ENCODE measurements around the gene CACNB3. TPM values are rescaled to one million over a fixed set of nuclear protein-coding genes. Genes with fewer than 3 reads are reported as not detected.

CACNB3 gene
- total RNA-seq (ENCODE audit: low replicate concordance), result 56.3 and 57.0 TPM in 2 replicates
- long read RNA-seq, partial matches to known transcripts, result 6 of 8 reads
- long read RNA-seq, other reads (novel, unspliced or antisense), result 2 of 8 reads

GRCh38 chr12:48817873-48818830, at the start of gene CACNB3:
TSS of gene CACNB3 (plus strand) at chr12:48818496. CDS start at chr12:48818930, 434 bp downstream.
- H3K27me3 Mint-ChIP-seq, result no peaks in the 10 kb centered on the region
- no peaks in the 10 kb centered on the region for H3K9me3 Mint-ChIP-seq
- peak within 1 kb of the TSS; percentile 98 for H3K4me3 Mint-ChIP-seq
- H3K4me1 Mint-ChIP-seq (ENCODE audit: unreplicated experiment), result peaks cover 25% of the 10 kb centered on the region
- no peaks in the 10 kb centered on the region for H3K36me3 Mint-ChIP-seq
- H3K27ac Mint-ChIP-seq, result peak within 1 kb of the TSS; percentile 73
- peak; percentile 86 for DNase-seq (ENCODE audit: extremely low spot score, unreplicated experiment)
- no peak for TF ChIP-seq CTCF (conservative IDR thresholded peaks at IDR 0.05)

GRCh38 chr12:48768736-48769135, 49.6 kb upstream of the CACNB3 start:
- Mint-ChIP-seq H3K9me3 (no peaks in the 10 kb centered on the region), H3K27ac (no peak overlapping the region), H3K4me3 (no peak overlapping the region), H3K4me1 (ENCODE audit: unreplicated experiment) (no peaks in the 10 kb centered on the region), H3K27me3 (no peaks in the 10 kb centered on the region), H3K36me3 (peaks cover 32% of the 10 kb centered on the region)
- TF ChIP-seq CTCF (conservative IDR thresholded peaks at IDR 0.05), result no peak
- no peak for DNase-seq (ENCODE audit: extremely low spot score, unreplicated experiment)

GRCh38 chr12:48770756-48771155, 47.5 kb upstream of the CACNB3 start:
- Mint-ChIP-seq H3K4me3 (no peak overlapping the region), H3K27me3 (no peaks in the 10 kb centered on the region), H3K27ac (no peak overlapping the region), H3K9me3 (no peaks in the 10 kb centered on the region), H3K4me1 (ENCODE audit: unreplicated experiment) (no peaks in the 10 kb centered on the region), H3K36me3 (peaks cover 27% of the 10 kb centered on the region)
- TF ChIP-seq CTCF (conservative IDR thresholded peaks at IDR 0.05), result no peak
- DNase-seq (ENCODE audit: extremely low spot score, unreplicated experiment), result no peak

GRCh38 chr12:48771588-48772112, 46.6 kb upstream of the CACNB3 start:
- Mint-ChIP-seq H3K4me1 (ENCODE audit: unreplicated experiment) (no peaks in the 10 kb centered on the region), H3K36me3 (peaks cover 24% of the 10 kb centered on the region), H3K27me3 (no peaks in the 10 kb centered on the region), H3K27ac (no peak overlapping the region), H3K9me3 (no peaks in the 10 kb centered on the region), H3K4me3 (no peak overlapping the region)
- TF ChIP-seq CTCF (conservative IDR thresholded peaks at IDR 0.05), result no peak
- DNase-seq (ENCODE audit: extremely low spot score, unreplicated experiment), result no peak

- no peaks in the 10 kb centered on the region for H3K9me3 Mint-ChIP-seq
- no peak overlapping the region for H3K4me3 Mint-ChIP-seq
- no peak for DNase-seq (ENCODE audit: extremely low spot score, unreplicated experiment)
- no peaks in the 10 kb centered on the region for H3K4me1 Mint-ChIP-seq (ENCODE audit: unreplicated experiment)
- H3K27me3 Mint-ChIP-seq, result no peaks in the 10 kb centered on the region
- no peak for TF ChIP-seq CTCF (conservative IDR thresholded peaks at IDR 0.05)
- H3K36me3 Mint-ChIP-seq, result peaks cover 31% of the 10 kb centered on the region
- no peak overlapping the region for H3K27ac Mint-ChIP-seq
These were observed 44.6 kb upstream of the CACNB3 start for GRCh38 chr12:48773686-48774085.
